Prostate gland (tissue), 2 donors: Measurements from ENCODE around the gene CCDC85A. TPM values are rescaled to one million over a fixed set of nuclear protein-coding genes. Genes with fewer than 3 reads are reported as not detected.

ENCODE experiments used
- DNase-seq: peaks from one replicate; pipeline ENCODE4 v3.0.0-alpha.2; 2019; ENCODE audit warnings: low spot score
- H3K27ac ChIP-seq, 2 donors: fragments of 200-600 bp; sonication (generic); 2 replicates each; pipeline ENCODE4 v1.5.1; 2017 to 2019
- H3K27me3 ChIP-seq: fragments of 200-600 bp; sonication (generic); replicated peaks from 2 replicates; pipeline ENCODE4 v1.5.1; 2019; ENCODE audit not compliant: insufficient read depth
- H3K36me3 ChIP-seq, 2 donors: fragments of 200-600 bp; sonication (generic); 1 replicate in 1 of 2; 2 replicates in 1 of 2; pipeline versions ENCODE4 v1.5.1 to v1.8.1; 2017 to 2019
- H3K4me1 ChIP-seq: fragments of 200-600 bp; sonication (generic); replicated peaks from 2 replicates; pipeline ENCODE4 v1.5.1; 2019
- H3K4me3 ChIP-seq, 2 donors: fragments of 200-600 bp; sonication (generic); 2 replicates each; pipeline ENCODE4 v1.5.1; 2017 to 2019
- H3K9me3 ChIP-seq: fragments of 200-600 bp; sonication (generic); 2 replicates; pipeline ENCODE4 v1.5.1; 2017
- CTCF ChIP-seq, 4 experiments: fragments of 200-600 bp in 2 of 4; fragments of 450-650 bp in 2 of 4; sonication (generic) in 2 of 4; IDR thresholded peaks; 1 replicate in 3 of 4; 2 replicates in 1 of 4; pipeline ENCODE4 v1.5.1; 2016 to 2019; ENCODE audit warnings: antibody characterized with exemption in 4 of 4, mild to moderate bottlenecking in 2 of 4, moderate library complexity in 2 of 4
- POLR2A ChIP-seq: fragments of 450-650 bp; IDR thresholded peaks from one replicate; pipeline ENCODE4 v1.6.1; 2016; ENCODE audit warnings: antibody characterized with exemption, mild to moderate bottlenecking
- POLR2AphosphoS5 ChIP-seq: sonication (generic); formaldehyde crosslinking; IDR thresholded peaks from one replicate; pipeline ENCODE4 v1.6.1; 2017; ENCODE audit warnings: antibody characterized with exemption
- WGBS: methylation state at CpG from one replicate; pipeline ENCODE4 v1.1.5; 2018; 5-methylcytosine and 5-hydroxymethylcytosine counted together
- intact Hi-C: fragments of 100-400 bp; cut with DNase I; formaldehyde crosslinking; loops from one replicate; pipeline ENCODE4 v1.14.2; 2022
- total RNA-seq, 2 donors: library from RNA; depleted of rRNA; stranded (reverse); fragments of >200 nt; gene quantifications; one replicate each; pipeline ENCODE4 v1.1.0, GENCODE V29; 2016

CCDC85A gene
- total RNA-seq, 2 donors from 2014 or later = 1.5 to 4.5 TPM

- intact Hi-C loops = no loop called here
- Histone ChIP-seq H3K9me3 (no peaks in the 10 kb centered on the region), H3K27ac (no peak overlapping the region), H3K4me3 (no peak overlapping the region), H3K4me1 (no peaks in the 10 kb centered on the region), H3K27me3 (no peaks in the 10 kb centered on the region), H3K36me3 (no peaks in the 10 kb centered on the region)
- no peak for TF ChIP-seq POLR2AphosphoS5
- TF ChIP-seq CTCF (IDR thresholded peaks at IDR 0.05) = no peak
- no peak for TF ChIP-seq POLR2A
- DNase-seq = no peak
- 89% methylated on average over 2 of the region's 2 CpGs for WGBS
Measured at GRCh38 chr2:56286936-56287335, 103.1 kb downstream of the CCDC85A start.

DNA sequence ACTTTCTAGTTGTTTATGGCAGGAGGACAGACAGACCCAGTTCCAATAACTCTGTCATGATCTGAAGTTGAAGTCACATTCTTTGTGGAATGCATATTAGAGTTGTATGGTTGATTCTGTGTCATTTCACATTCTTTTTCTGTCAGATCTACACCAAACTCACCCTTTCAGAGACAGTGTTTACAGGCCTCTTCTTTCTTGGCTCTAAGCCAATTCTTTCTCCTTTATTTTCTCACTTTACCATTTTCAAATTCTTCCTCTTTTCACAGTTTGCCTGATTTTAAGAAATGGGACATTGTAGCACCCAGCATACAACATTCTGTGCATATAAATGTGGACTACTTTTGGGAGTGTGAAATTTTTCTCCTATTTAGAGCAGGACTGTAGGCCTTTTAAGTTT, 103.7 kb downstream of the CCDC85A start:
- no peak overlapping the region for H3K27ac ChIP-seq
- no peaks in the 10 kb centered on the region for H3K9me3 ChIP-seq
- H3K27me3 ChIP-seq = no peaks in the 10 kb centered on the region
- no peak for DNase-seq
- H3K4me1 ChIP-seq = no peaks in the 10 kb centered on the region
- TF ChIP-seq CTCF (IDR thresholded peaks at IDR 0.05) (no peak), POLR2A (no peak), POLR2AphosphoS5 (no peak)
- intact Hi-C loops = no loop called here
- H3K36me3 ChIP-seq = no peaks in the 10 kb centered on the region
- no peak overlapping the region for H3K4me3 ChIP-seq

DNA sequence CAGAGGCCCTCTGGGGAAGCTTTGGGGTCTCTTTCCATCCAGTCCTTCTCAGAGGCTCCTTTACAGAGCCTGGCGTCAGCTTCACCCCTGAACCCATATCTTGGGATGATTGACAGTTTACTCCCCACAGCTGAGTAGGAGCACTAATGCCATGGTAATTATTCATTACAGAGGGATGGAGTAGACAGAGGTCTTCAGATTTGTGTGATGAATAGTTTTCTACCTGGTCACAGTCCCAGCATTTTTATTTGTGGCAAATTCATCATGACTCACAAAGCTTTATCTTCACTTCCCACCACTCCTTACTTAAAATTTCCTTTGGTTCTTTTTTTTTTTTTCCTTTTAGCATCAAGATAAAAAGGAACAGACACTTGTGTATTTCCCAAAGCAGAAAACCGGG, 104.2 kb downstream of the CCDC85A start:
- TF ChIP-seq CTCF (IDR thresholded peaks at IDR 0.05) = no peak
- TF ChIP-seq POLR2AphosphoS5 = no peak
- TF ChIP-seq POLR2A = no peak
- Histone ChIP-seq H3K4me3 (no peak overlapping the region), H3K27me3 (no peaks in the 10 kb centered on the region), H3K9me3 (no peaks in the 10 kb centered on the region), H3K27ac (no peak overlapping the region), H3K36me3 (no peaks in the 10 kb centered on the region), H3K4me1 (no peaks in the 10 kb centered on the region)
- DNase-seq = no peak
- intact Hi-C loops = no loop called here
- 76% methylated on average over 2 of the region's 2 CpGs for WGBS

- H3K4me1 ChIP-seq = no peaks in the 10 kb centered on the region
- no peak overlapping the region for H3K27ac ChIP-seq
- WGBS = 98% methylated on average over 2 of the region's 2 CpGs
- H3K36me3 ChIP-seq = no peaks in the 10 kb centered on the region
- H3K4me3 ChIP-seq = no peak overlapping the region
- H3K27me3 ChIP-seq = no peaks in the 10 kb centered on the region
- H3K9me3 ChIP-seq = no peaks in the 10 kb centered on the region
- intact Hi-C loops = no loop called here
- TF ChIP-seq POLR2AphosphoS5 (no peak), CTCF (IDR thresholded peaks at IDR 0.05) (no peak), POLR2A (no peak)
- DNase-seq = no peak
Measured at GRCh38 chr2:56288838-56289580, 105.2 kb downstream of the CCDC85A start.

DNA sequence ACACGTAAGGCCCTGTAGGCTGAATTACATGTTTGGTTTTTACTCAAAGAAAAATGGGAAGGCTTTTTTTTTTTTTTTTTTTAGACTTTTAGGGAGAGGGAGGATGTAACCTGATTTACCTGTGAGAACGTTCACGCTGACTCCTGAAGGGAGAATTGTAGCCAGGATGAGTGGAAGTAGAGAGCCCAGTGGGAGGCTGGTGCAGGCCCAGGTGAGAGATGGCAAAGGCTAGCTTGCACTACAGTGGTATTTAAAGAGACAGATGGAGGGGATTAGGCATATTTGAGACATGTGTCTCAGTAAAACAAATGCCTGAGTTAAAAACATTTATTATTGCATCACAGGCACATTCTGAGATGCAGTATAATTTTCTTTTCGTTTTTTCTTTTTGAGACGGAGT, 107.9 kb downstream of the CCDC85A start:
- H3K9me3 ChIP-seq = no peaks in the 10 kb centered on the region
- DNase-seq = no peak
- 86% methylated on average over 5 of the region's 5 CpGs for WGBS
- no peaks in the 10 kb centered on the region for H3K4me1 ChIP-seq
- H3K36me3 ChIP-seq = no peaks in the 10 kb centered on the region
- TF ChIP-seq POLR2A (no peak), CTCF (IDR thresholded peaks at IDR 0.05) (no peak), POLR2AphosphoS5 (no peak)
- no peak overlapping the region for H3K4me3 ChIP-seq
- intact Hi-C loops = no loop called here
- no peak overlapping the region for H3K27ac ChIP-seq
- no peaks in the 10 kb centered on the region for H3K27me3 ChIP-seq
